ENCODE results near the gene APOM. TPM values are rescaled to one million over a fixed set of nuclear protein-coding genes. Genes with fewer than 3 reads are reported as not detected.

Gene APOM
- total and polyA plus RNA-seq, 2 of the 4 experiments (the other 2 are of a cell fraction) = 1.4 to 3.8 TPM

DNA sequence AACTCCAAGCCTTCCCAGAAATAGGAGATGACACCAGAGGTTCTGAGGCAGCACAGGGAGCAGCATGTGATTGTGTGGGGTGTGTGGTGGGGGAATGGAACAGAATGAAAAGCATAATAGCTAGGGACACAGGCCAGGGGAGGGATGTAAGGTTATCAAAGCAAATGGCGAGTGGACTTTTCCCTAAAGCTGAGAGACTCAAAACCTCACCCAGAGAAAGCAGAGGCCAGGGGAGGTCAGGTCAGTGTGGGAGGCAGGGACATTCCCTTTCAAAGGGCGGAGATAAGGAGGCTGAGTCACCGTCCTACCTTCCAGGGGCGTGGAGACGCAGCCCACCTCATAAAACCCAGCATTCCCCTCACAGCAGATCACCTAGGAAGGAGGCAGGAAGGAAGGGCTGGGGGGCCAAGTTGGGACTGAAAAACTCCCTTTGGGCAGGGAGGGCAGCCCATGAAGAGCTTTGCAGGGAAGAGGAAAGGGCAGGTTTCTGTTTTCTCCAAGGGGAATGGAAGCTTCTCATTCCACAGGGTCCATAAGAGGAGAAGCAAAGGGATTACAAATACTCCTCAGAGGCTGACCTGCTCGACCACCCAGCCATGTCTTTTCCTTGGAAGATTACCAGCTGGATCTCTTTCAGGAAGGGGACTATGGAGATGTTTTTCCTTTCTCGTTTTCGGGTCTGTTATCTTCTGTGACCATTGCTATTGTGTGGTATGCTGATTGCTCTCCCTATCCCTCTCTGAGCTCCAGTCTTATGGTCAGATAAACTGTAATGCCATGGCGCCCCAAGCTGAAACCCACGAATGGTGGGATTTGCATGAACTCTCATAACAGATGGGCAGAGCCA is 34.8 kb downstream of the APOM start:
- POLR2A ChIA-PET (ENCODE audit: unreplicated experiment) = no interaction called here
- DNase-seq (no peak), ATAC-seq (ENCODE audit: low read depth) (no peak)
- BruUV-seq (replicated peaks) = no TSS peak
- H3K18ac ChIP-seq (ENCODE audit: low read depth, low read length) = no peak overlapping the region
- no CpG with 5 or more reads among the region's 10 CpGs for WGBS, 2 experiments (ENCODE audit: extremely low coverage in 2 of 2, insufficient read length in 1 of 2)
- H3K14ac ChIP-seq (replicated peaks; ENCODE audit: low read depth, low read length) = no peak overlapping the region
- in situ Hi-C loops (cut with MboI; ENCODE audit: low sequenced_read_pairs) (no loop called here), dilution Hi-C loops (cut with HindIII; ENCODE audit: low sequenced_read_pairs, unreplicated experiment) (no loop called here), intact Hi-C loops (cut with micrococcal nuclease) (no loop called here)
- H3K4ac ChIP-seq (ENCODE audit: low read depth, low read length) = no peak overlapping the region
- no peak overlapping the region for H2AFZ ChIP-seq (replicated peaks; ENCODE audit: low read length, poor library complexity)
- no peak overlapping the region for H2BK5ac ChIP-seq (ENCODE audit: low read depth, low read length, poor library complexity, severe bottlenecking)
- H3K4me2 ChIP-seq (ENCODE audit: low read depth, low read length) = no peak overlapping the region
- no peak overlapping the region for H3K9ac ChIP-seq (ENCODE audit: low read depth, low read length)
- no peak overlapping the region for H3K23ac ChIP-seq (ENCODE audit: low read depth, low read length)
- H2BK15ac ChIP-seq (ENCODE audit: low read depth, low read length) = no peak overlapping the region
- H3K4me3 ChIP-seq (ENCODE audit: insufficient read depth, low read depth, low read length) = no peak overlapping the region
- no peak overlapping the region for H2AK9ac ChIP-seq (replicated peaks; ENCODE audit: low read depth, low read length, poor library complexity)
- H3K27ac ChIP-seq (ENCODE audit: insufficient read depth, low read length) = no peak overlapping the region
- H3K79me1 ChIP-seq (ENCODE audit: low read depth in 1 of 2, low read length in 2 of 2) = peaks cover 4 to 6% of the 10 kb centered on the region in 2 experiments; a peak in 2 of 4 replicates
- no peak overlapping the region for H2BK20ac ChIP-seq (ENCODE audit: low read depth, low read length)
- H4K5ac ChIP-seq (ENCODE audit: low read depth, low read length) = no peak overlapping the region
- no peaks in the 10 kb centered on the region for H3K9me3 ChIP-seq (ENCODE audit: control insufficient read depth, insufficient read depth, low read length)
- no peak overlapping the region for H2BK120ac ChIP-seq (ENCODE audit: low read depth, low read length)
- H2AK5ac ChIP-seq (ENCODE audit: low read depth, low read length) = no peak overlapping the region
- H4K8ac ChIP-seq (ENCODE audit: low read depth in 2 of 2, low read length in 2 of 2) = no peak overlapping the region
- no peaks in the 10 kb centered on the region for H3K4me1 ChIP-seq (ENCODE audit: control insufficient read depth, insufficient read depth, low read length)
- H4K91ac ChIP-seq (ENCODE audit: insufficient read depth, low read depth, low read length) = no peak overlapping the region
- no peak overlapping the region for H3K56ac ChIP-seq (ENCODE audit: extremely low read depth, insufficient read depth, low read length)
- H4K20me1 ChIP-seq (ENCODE audit: insufficient read depth, low read length) = no peaks in the 10 kb centered on the region
- H3K9me1 ChIP-seq (ENCODE audit: insufficient read depth, low read length) = no peaks in the 10 kb centered on the region
- CTCF ChIA-PET = interaction anchor here (0.8 kb wide), 1 partner anchor 12 kb away, joined by 3 read pairs; no protein-coding TSS in a partner anchor
- H3K27me3 ChIP-seq (ENCODE audit: control insufficient read depth, insufficient read depth, low read length) = no peaks in the 10 kb centered on the region
- H3K36me3 ChIP-seq (ENCODE audit: control insufficient read depth, insufficient read depth, low read length) = peaks cover 78% of the 10 kb centered on the region
- no peak for TF ChIP-seq MAFK (IDR thresholded peaks at IDR 0.05; ENCODE audit: low read depth, low read length)
- TF ChIP-seq SMC3 (IDR thresholded peaks at IDR 0.05; ENCODE audit: low read depth, low read length) = no peak
- no peak for TF ChIP-seq CEBPB (IDR thresholded peaks at IDR 0.05; ENCODE audit: low read depth, low read length)
- TF ChIP-seq, protein P1, sequence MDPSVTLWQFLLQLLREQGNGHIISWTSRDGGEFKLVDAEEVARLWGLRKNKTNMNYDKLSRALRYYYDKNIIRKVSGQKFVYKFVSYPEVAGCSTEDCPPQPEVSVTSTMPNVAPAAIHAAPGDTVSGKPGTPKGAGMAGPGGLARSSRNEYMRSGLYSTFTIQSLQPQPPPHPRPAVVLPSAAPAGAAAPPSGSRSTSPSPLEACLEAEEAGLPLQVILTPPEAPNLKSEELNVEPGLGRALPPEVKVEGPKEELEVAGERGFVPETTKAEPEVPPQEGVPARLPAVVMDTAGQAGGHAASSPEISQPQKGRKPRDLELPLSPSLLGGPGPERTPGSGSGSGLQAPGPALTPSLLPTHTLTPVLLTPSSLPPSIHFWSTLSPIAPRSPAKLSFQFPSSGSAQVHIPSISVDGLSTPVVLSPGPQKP (IDR thresholded peaks at IDR 0.05; ENCODE audit: borderline replicate concordance, low read depth, low read length) = no peak
- no peak for TF ChIP-seq RAD21 (IDR thresholded peaks at IDR 0.05; ENCODE audit: low read length)
- TF ChIP-seq NFE2L2 (IDR thresholded peaks at IDR 0.05; ENCODE audit: low read depth, low read length) = no peak
- TF ChIP-seq MXI1 (IDR thresholded peaks at IDR 0.05; ENCODE audit: borderline replicate concordance, low read depth, low read length) = no peak
- TF ChIP-seq, protein P2, sequence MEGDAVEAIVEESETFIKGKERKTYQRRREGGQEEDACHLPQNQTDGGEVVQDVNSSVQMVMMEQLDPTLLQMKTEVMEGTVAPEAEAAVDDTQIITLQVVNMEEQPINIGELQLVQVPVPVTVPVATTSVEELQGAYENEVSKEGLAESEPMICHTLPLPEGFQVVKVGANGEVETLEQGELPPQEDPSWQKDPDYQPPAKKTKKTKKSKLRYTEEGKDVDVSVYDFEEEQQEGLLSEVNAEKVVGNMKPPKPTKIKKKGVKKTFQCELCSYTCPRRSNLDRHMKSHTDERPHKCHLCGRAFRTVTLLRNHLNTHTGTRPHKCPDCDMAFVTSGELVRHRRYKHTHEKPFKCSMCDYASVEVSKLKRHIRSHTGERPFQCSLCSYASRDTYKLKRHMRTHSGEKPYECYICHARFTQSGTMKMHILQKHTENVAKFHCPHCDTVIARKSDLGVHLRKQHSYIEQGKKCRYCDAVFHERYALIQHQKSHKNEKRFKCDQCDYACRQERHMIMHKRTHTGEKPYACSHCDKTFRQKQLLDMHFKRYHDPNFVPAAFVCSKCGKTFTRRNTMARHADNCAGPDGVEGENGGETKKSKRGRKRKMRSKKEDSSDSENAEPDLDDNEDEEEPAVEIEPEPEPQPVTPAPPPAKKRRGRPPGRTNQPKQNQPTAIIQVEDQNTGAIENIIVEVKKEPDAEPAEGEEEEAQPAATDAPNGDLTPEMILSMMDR (conservative IDR thresholded peaks at IDR 0.05; ENCODE audit: low read depth, low read length) = no peak
- TF ChIP-seq, protein P3, sequence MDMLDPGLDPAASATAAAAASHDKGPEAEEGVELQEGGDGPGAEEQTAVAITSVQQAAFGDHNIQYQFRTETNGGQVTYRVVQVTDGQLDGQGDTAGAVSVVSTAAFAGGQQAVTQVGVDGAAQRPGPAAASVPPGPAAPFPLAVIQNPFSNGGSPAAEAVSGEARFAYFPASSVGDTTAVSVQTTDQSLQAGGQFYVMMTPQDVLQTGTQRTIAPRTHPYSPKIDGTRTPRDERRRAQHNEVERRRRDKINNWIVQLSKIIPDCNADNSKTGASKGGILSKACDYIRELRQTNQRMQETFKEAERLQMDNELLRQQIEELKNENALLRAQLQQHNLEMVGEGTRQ (IDR thresholded peaks at IDR 0.05; ENCODE audit: low read depth, low read length) = no peak
- no peak for TF ChIP-seq RCOR1 (IDR thresholded peaks at IDR 0.05; ENCODE audit: insufficient replicate concordance, low read length)
- no peak for TF ChIP-seq CHD1 (IDR thresholded peaks at IDR 0.05; ENCODE audit: low read depth, low read length)
- TF ChIP-seq MAZ (IDR thresholded peaks at IDR 0.05; ENCODE audit: borderline replicate concordance, low read depth, low read length) = no peak
- no peak for TF ChIP-seq BHLHE40 (IDR thresholded peaks at IDR 0.05; ENCODE audit: low read depth, low read length)
- no peak for TF ChIP-seq FOS (IDR thresholded peaks at IDR 0.05; ENCODE audit: low read depth, low read length)
- TF ChIP-seq POLR2A (IDR thresholded peaks at IDR 0.05; ENCODE audit: low read depth, low read length) = no peak

All from IMR-90 (cell line).